SU-DHL-6 (cell line): Measurements from ENCODE around the gene HELZ2.

ENCODE experiments used
- EZH2phosphoT487 ChIP-seq: fragments of 200-600 bp; sonication (generic), shearing (Covaris generic); conservative IDR thresholded peaks from 2 replicates; pipeline ENCODE4 v1.6.1; 2018; ENCODE audit warnings: mild to moderate bottlenecking, antibody characterized with exemption, low read length, moderate library complexity, mixed read lengths
- TF ChIP-seq, protein P1 (sequence below): fragments of 200-600 bp; sonication (generic); IDR thresholded peaks from one replicate; pipeline ENCODE4 v1.5.1; 2017; ENCODE audit warnings: antibody characterized with exemption, mild to moderate bottlenecking, low read length, moderate library complexity; ENCODE audit not compliant: insufficient read depth, poor library complexity, severe bottlenecking

DNA sequence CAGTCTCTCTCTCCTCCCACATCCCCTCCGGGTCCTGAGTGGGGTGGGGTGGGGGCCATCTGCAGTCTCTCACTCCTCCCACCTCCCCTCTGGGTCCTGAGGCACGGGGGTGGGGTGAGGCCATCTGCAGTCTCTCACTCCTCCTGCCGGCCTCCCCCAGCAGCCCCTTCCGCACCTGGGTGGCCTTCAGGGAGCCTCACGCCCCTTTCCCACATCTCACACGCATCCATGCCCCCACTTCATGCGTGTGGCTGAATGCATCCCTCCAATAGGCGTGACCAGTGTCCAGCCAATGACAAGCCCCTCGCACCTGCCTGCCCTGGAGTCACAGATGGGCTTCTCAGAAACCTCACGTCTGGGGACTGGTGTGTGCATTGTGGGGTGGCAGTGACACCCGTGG is 25.5 kb downstream of the HELZ2 start:
- TF ChIP-seq, protein P1, sequence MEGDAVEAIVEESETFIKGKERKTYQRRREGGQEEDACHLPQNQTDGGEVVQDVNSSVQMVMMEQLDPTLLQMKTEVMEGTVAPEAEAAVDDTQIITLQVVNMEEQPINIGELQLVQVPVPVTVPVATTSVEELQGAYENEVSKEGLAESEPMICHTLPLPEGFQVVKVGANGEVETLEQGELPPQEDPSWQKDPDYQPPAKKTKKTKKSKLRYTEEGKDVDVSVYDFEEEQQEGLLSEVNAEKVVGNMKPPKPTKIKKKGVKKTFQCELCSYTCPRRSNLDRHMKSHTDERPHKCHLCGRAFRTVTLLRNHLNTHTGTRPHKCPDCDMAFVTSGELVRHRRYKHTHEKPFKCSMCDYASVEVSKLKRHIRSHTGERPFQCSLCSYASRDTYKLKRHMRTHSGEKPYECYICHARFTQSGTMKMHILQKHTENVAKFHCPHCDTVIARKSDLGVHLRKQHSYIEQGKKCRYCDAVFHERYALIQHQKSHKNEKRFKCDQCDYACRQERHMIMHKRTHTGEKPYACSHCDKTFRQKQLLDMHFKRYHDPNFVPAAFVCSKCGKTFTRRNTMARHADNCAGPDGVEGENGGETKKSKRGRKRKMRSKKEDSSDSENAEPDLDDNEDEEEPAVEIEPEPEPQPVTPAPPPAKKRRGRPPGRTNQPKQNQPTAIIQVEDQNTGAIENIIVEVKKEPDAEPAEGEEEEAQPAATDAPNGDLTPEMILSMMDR, result no peak
- TF ChIP-seq EZH2phosphoT487, result no peak
